OCI-LY3 (cell line): ENCODE results near the gene SYTL3.

Experiments used
- H2AFZ ChIP-seq: fragments of 200-600, 300-600 bp; shearing (Covaris generic); 2 replicates; pipeline ENCODE4 v1.6.0; 2014; ENCODE audit warnings: antibody characterized with exemption, low read depth, low read length
- H3K27ac ChIP-seq: fragments of 200-600, 300-600 bp; sonication (generic); 2 replicates; pipeline ENCODE4 v1.5.1; 2014; ENCODE audit warnings: mild to moderate bottlenecking, low read length, moderate library complexity, mixed read lengths
- H3K27me3 ChIP-seq: fragments of 200-600, 300-600 bp; sonication (generic); 2 replicates; pipeline ENCODE4 v1.6.1; 2014; ENCODE audit warnings: low read depth, low read length, mixed read lengths
- H3K36me3 ChIP-seq: fragments of 200-600, 300-600 bp; sonication (generic); replicated peaks from 2 replicates; pipeline ENCODE3; 2014; ENCODE audit warnings: low read depth, low read length, mixed read lengths
- H3K4me1 ChIP-seq: fragments of 300-600, 200-600 bp; sonication (generic); 2 replicates; pipeline ENCODE4 v1.6.1; 2014; ENCODE audit warnings: low read length, mixed read lengths
- H3K4me2 ChIP-seq: fragments of 200-600, 300-600 bp; sonication (generic); 2 replicates; pipeline ENCODE4 v1.6.1; 2014; ENCODE audit warnings: low read length, mixed read lengths
- H3K4me3 ChIP-seq: fragments of 300-600, 200-600 bp; sonication (generic); 2 replicates; pipeline ENCODE4 v1.5.1; 2014; ENCODE audit warnings: antibody characterized with exemption, mild to moderate bottlenecking, low read length, moderate library complexity
- H3K79me2 ChIP-seq: fragments of 300-600, 200-600 bp; shearing (Covaris generic); 2 replicates; pipeline ENCODE4 v1.6.1; 2014; ENCODE audit warnings: mild to moderate bottlenecking, low read length, mixed read lengths
- H3K9ac ChIP-seq: fragments of 300-600, 200-600 bp; shearing (Covaris generic); 2 replicates; pipeline ENCODE4 v1.6.0; 2014; ENCODE audit warnings: mild to moderate bottlenecking, low read length, moderate library complexity
- H3K9me3 ChIP-seq: fragments of 200-600, 300-600 bp; shearing (Covaris generic); 2 replicates; pipeline ENCODE4 v1.6.1; 2014; ENCODE audit warnings: low read length, mixed read lengths; ENCODE audit not compliant: insufficient read depth
- H4K20me1 ChIP-seq: fragments of 200-600, 300-600 bp; sonication (generic); 2 replicates; pipeline ENCODE4 v1.6.1; 2016; ENCODE audit warnings: low read length, mixed read lengths; ENCODE audit not compliant: insufficient read depth
- EZH2phosphoT487 ChIP-seq: fragments of 200-600 bp; shearing (Covaris generic); IDR thresholded peaks from 2 replicates; pipeline ENCODE4 v1.6.1; 2018; ENCODE audit warnings: antibody characterized with exemption, mixed run types, low read depth
- TF ChIP-seq, protein P1 (sequence below): fragments of 200-600, 300-600 bp; sonication (generic); IDR thresholded peaks from 2 replicates; pipeline ENCODE4 v1.5.1; 2014; ENCODE audit warnings: antibody characterized with exemption, low read length, low read depth

Gene SYTL3

DNA sequence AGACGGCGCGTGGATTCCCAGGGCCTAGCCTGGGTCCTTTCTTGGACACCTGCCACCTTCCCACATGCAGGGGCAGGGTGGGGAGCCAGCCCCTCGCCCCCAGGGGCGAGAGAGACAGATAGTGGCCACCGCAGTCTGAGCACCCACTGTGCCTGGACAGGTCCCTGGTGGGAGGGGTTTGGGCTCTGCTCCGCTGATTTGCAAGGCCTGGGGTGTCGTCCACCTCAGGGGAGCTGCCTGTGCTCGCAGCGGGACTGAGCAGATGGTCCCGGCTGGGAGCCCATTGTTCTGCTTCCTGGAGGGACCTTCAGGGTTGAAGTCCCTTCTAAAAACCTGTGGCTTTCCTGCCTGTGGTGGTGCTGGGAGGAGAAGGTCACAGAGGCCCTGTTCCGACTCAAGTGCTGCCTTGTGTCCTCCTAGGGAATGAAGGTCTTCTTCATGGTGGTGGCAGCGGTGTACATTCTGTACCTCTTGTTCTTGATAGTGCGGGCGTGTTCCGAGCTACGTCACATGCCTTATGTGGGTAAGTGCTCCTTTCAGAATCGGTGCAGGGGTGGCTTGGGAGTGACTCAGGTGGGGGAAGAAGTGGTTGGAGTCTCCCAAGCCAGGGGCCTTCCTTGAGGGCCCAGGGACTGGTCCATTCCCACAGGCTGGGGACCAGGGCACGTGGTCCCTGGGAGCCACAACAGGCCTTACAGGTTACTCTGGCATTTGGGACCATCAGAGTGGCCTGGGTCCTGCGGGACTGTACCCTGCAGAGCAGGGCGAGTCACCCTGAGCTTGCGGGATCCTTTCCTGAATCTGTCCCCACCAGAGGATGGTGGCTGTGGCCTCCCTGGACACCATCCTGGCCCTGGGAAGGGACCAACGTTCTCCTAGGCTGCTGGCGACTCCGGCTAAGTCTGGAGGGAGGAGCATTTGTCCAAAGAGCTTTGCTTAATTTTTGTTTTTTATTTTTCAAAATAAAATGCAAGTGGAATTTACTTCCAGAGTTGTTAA, 24.9 kb upstream of the SYTL3 start:
- H3K27me3 ChIP-seq: no peaks in the 10 kb centered on the region
- no peaks in the 10 kb centered on the region for H3K9me3 ChIP-seq
- H3K4me1 ChIP-seq: no peaks in the 10 kb centered on the region
- H3K4me3 ChIP-seq: no peak overlapping the region
- no peaks in the 10 kb centered on the region for H4K20me1 ChIP-seq
- no peak overlapping the region for H2AFZ ChIP-seq
- no peak overlapping the region for H3K27ac ChIP-seq
- H3K4me2 ChIP-seq: no peak overlapping the region
- H3K36me3 ChIP-seq: no peaks in the 10 kb centered on the region
- TF ChIP-seq, protein P1, sequence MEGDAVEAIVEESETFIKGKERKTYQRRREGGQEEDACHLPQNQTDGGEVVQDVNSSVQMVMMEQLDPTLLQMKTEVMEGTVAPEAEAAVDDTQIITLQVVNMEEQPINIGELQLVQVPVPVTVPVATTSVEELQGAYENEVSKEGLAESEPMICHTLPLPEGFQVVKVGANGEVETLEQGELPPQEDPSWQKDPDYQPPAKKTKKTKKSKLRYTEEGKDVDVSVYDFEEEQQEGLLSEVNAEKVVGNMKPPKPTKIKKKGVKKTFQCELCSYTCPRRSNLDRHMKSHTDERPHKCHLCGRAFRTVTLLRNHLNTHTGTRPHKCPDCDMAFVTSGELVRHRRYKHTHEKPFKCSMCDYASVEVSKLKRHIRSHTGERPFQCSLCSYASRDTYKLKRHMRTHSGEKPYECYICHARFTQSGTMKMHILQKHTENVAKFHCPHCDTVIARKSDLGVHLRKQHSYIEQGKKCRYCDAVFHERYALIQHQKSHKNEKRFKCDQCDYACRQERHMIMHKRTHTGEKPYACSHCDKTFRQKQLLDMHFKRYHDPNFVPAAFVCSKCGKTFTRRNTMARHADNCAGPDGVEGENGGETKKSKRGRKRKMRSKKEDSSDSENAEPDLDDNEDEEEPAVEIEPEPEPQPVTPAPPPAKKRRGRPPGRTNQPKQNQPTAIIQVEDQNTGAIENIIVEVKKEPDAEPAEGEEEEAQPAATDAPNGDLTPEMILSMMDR: no peak
- TF ChIP-seq EZH2phosphoT487: no peak
- no peaks in the 10 kb centered on the region for H3K79me2 ChIP-seq
- H3K9ac ChIP-seq: no peak overlapping the region

DNA sequence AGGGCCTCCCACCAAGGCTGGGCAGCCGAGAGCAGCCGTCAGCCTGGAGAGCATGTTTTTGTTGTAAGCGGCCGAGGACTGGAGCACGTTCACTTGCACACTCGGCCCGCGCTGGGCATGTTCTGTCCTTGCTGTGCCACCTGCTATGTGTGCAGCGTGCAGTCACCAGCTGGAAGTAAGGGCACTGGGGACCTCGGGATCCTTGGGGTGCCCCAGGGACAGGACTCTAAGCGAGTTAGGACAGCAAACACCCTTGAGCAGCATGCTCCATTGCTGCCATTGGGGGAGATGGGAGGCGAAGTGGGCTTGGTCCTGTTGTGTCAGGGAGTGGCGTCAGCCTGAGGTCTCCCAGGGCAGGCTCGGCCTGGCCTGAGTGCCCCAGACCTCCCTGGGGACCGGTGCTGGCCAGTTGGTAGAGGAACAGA, 24.0 kb upstream of the SYTL3 start:
- no peaks in the 10 kb centered on the region for H3K4me1 ChIP-seq
- no peaks in the 10 kb centered on the region for H3K79me2 ChIP-seq
- TF ChIP-seq, protein P1: no peak
- no peak for TF ChIP-seq EZH2phosphoT487
- H3K9ac ChIP-seq: no peak overlapping the region
- no peak overlapping the region for H3K4me3 ChIP-seq
- H4K20me1 ChIP-seq: no peaks in the 10 kb centered on the region
- no peaks in the 10 kb centered on the region for H3K9me3 ChIP-seq
- no peaks in the 10 kb centered on the region for H3K36me3 ChIP-seq
- no peak overlapping the region for H2AFZ ChIP-seq
- no peak overlapping the region for H3K4me2 ChIP-seq
- H3K27me3 ChIP-seq: no peaks in the 10 kb centered on the region
- no peak overlapping the region for H3K27ac ChIP-seq

DNA sequence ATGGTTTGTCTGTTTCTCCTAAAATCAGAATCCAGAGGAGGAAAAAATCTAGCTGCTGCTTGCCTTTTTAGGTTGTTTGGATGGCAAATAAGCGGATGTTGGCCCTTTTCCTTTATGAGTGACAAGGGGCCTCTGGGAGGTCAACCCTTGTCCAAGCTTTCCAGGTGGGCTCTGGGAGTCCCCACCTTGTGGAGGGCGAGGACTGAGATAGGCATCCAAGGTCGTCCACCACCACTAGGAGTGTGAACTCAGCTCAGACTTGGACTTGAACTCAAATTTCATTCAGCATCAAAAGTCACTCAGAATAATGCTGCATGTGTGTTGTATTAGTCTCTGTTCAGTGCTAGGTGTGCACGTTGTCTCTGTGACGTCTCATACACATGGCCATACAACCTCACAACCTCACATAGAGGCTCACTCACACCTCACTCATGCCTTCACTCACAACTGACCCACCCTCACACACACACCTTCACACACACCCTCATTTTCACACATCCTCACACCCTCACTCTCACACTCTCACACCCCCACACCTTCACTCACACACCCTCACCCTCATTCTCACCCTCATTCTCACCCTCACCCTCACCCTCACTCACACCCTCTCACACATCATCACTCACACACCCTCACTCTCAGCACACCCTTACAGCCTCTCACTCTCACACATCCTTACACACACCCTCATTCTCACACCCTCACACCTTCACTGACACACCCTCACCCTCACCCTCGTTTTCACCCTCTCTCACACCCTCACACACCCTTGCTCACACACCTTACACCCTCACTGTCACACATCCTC, 23.3 kb upstream of the SYTL3 start:
- TF ChIP-seq EZH2phosphoT487: no peak
- TF ChIP-seq, protein P1: no peak
- H3K4me3 ChIP-seq: no peak overlapping the region
- no peak overlapping the region for H3K4me2 ChIP-seq
- H3K27ac ChIP-seq: no peak overlapping the region
- no peaks in the 10 kb centered on the region for H3K36me3 ChIP-seq
- no peaks in the 10 kb centered on the region for H4K20me1 ChIP-seq
- no peak overlapping the region for H2AFZ ChIP-seq
- no peak overlapping the region for H3K9ac ChIP-seq
- no peaks in the 10 kb centered on the region for H3K27me3 ChIP-seq
- H3K4me1 ChIP-seq: no peaks in the 10 kb centered on the region
- H3K9me3 ChIP-seq: no peaks in the 10 kb centered on the region
- H3K79me2 ChIP-seq: no peaks in the 10 kb centered on the region
